Fibroblast of villous mesenchyme (primary cell): ENCODE results near the gene RPL31. TPM values are rescaled to one million over a fixed set of nuclear protein-coding genes. Genes with fewer than 3 reads are reported as not detected.

ENCODE experiments used
- DNase-seq: peaks from one replicate; pipeline ENCODE4 v3.0.0-alpha.2; 2010; ENCODE audit warnings: low read depth
- H3K4me3 ChIP-seq: 2 replicates; pipeline ENCODE4 v1.5.1; 2011; ENCODE audit warnings: low read depth, mild to moderate bottlenecking, low read length
- CTCF ChIP-seq: IDR thresholded peaks from 2 replicates; pipeline ENCODE4 v1.5.1; 2012; ENCODE audit warnings: low read depth, mild to moderate bottlenecking, low read length; ENCODE audit not compliant: insufficient read depth
- total RNA-seq: library from RNA; depleted of rRNA; stranded (reverse); fragments of >200 nt; gene quantifications from 2 replicates; pipeline ENCODE4 v1.2.3, GENCODE V29; 2012

The RPL31 gene
- total RNA-seq, 1 donor, result 815 TPM

GRCh38 chr2:100978582-100979191 is 23.4 kb upstream of the RPL31 start:
- H3K4me3 ChIP-seq, result no peak overlapping the region
- no peak for TF ChIP-seq CTCF
- DNase-seq, result peak; percentile 12

GRCh38 chr2:100980046-100980445 is 22.0 kb upstream of the RPL31 start:
- H3K4me3 ChIP-seq, result no peak overlapping the region
- no peak for DNase-seq
- TF ChIP-seq CTCF, result no peak

- H3K4me3 ChIP-seq, result no peak overlapping the region
- no peak for TF ChIP-seq CTCF
- DNase-seq, result no peak
These were observed 21.1 kb upstream of the RPL31 start for GRCh38 chr2:100981011-100981410.

- H3K4me3 ChIP-seq, result no peak overlapping the region
- no peak for TF ChIP-seq CTCF
- DNase-seq, result no peak
These were observed 19.6 kb upstream of the RPL31 start for GRCh38 chr2:100982431-100982861.

GRCh38 chr2:100983201-100983600 is 18.9 kb upstream of the RPL31 start:
- no peak for TF ChIP-seq CTCF
- DNase-seq, result no peak
- H3K4me3 ChIP-seq, result no peak overlapping the region

GRCh38 chr2:100983684-100984310 is 18.3 kb upstream of the RPL31 start:
- H3K4me3 ChIP-seq, result no peak overlapping the region
- DNase-seq, result peak; percentile 56
- TF ChIP-seq CTCF, result no peak
